T47D (cell line): ENCODE results near the gene LTO1.
A peak's percentile ranks its signal among the peaks of the same experiment; 100 is the strongest.

Experiments
- DNase-seq, 2 experiments: peaks; one replicate each; pipeline versions ENCODE4 v3.0.0 to v3.0.0-alpha.2; 2011 to 2012; ENCODE audit warnings: low read depth in 1 of 2, low spot score in 1 of 2
- JUND ChIP-seq: IDR thresholded peaks from 2 replicates; pipeline ENCODE4 v1.6.1; 2012; ENCODE audit warnings: low read depth
- in situ Hi-C: cut with HindIII; loops from 2 replicates; pipeline ENCODE4 v1.10.0; 2016; ENCODE audit warnings: low sequenced_read_pairs, low pct_unique_long_range_greater_than_20kb

LTO1 gene

DNA sequence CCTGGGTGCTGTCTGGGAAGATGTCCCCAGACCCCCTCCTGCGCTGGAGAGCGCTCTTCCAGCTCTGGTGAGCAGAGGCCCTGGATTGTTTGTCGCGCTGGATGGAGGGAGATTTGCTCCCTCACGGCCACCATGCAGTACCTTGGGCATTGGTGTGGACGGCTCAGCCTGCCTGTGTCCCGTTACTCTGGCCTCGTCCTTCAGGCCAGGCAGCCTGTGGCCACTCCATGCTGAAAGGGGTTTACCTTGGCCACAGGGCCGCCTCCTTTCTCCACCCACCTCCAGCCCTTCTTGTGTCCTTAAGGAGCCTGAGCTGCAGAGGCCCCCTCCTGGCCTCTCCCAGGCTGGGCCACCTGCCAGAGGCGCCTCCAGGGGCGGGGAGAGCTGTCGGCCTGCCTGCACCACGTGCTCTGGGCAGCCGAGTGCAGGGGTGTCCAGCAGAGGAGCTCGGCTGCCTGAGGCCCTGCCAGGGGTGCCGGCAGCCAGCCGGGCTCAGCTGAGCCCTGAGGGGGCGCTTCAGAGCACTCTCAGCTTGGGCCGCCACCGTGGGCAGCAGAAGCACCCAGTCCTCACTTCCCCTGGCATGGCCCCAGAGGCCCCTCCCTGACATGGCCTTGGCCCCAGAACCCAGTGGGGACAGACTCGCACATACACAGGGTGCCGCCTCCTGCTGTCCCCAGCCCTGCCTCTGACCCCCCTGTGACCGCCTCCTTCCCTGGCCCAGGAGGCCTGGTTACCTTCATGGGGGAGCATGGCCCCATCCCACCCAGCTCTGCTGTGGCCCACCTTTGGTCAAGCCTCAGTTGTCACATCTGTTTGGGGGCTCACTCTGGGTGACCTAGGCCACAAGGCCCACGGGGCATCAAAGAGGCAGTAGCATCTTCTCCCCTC is 30.8 kb downstream of the LTO1 start:
- peak in 1 of 2 experiments; percentile 88 for DNase-seq
- no peak for TF ChIP-seq JUND
- in situ Hi-C loops = no loop called here

- peak in 1 of 2 experiments; percentile 62 for DNase-seq
- TF ChIP-seq JUND = no peak
- in situ Hi-C loops = no loop called here
Observed at GRCh38 chr11:69643646-69644045, 31.5 kb downstream of the LTO1 start.

- TF ChIP-seq JUND = no peak
- peak; percentile 80 to 88 for DNase-seq
- in situ Hi-C loops = no loop called here
Observed at GRCh38 chr11:69642913-69643632, 32.1 kb downstream of the LTO1 start.

GRCh38 chr11:69642549-69642912 is 32.6 kb downstream of the LTO1 start:
- in situ Hi-C loops = no loop called here
- TF ChIP-seq JUND = no peak
- DNase-seq = no peak

DNA sequence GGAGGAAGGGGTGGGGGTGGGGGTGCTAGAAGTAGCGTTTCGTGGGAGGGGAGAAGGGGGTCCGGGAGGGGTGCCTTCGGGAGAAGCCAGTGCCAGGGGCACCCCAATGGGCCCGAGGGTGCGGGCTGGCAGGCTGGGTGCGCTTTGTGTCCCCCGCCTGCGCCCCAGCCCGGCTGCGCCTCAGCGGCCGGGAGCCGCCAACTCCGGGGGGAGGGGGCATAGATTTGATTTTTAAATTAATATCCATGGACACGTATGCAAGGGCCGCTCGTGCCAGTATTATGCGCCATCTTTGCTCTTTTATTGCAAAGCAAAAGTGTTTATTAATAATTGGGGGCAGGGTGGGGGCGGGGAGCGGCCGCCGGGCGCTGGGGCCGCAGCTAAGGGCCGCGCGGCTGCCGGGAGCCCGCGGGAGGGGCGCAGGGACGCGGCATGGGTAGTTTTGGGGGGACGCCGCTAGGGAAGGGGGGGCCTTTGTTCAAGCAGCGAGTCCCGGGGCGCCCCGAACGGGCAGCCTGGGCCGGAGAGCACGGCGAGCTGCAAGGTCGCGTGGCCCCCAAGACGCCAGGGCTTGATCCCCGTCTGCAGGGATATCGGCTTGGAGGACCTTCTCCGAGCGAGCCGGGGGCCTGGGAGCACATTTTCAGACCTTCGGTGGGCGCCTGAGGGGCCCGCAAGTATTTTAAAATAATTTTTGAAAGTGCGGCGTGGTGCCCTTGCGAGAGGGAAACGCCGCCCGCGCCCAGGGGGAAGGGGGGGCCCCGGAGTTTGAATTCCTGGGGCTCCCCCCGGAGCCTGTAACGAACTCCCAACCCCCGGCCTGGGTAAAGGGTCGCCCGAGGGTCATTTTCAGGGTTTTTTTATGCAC is 33.2 kb downstream of the LTO1 start:
- peak in 1 of 2 experiments; percentile 39 for DNase-seq
- in situ Hi-C loops = no loop called here
- no peak for TF ChIP-seq JUND

- peak; percentile 89 to 97 for DNase-seq
- TF ChIP-seq JUND = no peak
- in situ Hi-C loops = no loop called here
Observed at GRCh38 chr11:69640995-69641581, 34.1 kb downstream of the LTO1 start, which contains the start of gene CCND1. TSS of gene CCND1 (plus strand) at chr11:69641156. CDS start at chr11:69641314, 158 bp downstream.

DNA sequence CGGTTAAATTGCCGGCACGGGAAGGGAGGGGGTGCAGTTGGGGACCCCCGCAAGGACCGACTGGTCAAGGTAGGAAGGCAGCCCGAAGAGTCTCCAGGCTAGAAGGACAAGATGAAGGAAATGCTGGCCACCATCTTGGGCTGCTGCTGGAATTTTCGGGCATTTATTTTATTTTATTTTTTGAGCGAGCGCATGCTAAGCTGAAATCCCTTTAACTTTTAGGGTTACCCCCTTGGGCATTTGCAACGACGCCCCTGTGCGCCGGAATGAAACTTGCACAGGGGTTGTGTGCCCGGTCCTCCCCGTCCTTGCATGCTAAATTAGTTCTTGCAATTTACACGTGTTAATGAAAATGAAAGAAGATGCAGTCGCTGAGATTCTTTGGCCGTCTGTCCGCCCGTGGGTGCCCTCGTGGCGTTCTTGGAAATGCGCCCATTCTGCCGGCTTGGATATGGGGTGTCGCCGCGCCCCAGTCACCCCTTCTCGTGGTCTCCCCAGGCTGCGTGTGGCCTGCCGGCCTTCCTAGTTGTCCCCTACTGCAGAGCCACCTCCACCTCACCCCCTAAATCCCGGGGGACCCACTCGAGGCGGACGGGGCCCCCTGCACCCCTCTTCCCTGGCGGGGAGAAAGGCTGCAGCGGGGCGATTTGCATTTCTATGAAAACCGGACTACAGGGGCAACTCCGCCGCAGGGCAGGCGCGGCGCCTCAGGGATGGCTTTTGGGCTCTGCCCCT is 34.7 kb downstream of the LTO1 start:
- peak in 1 of 2 experiments; percentile 71 for DNase-seq
- TF ChIP-seq JUND = no peak
- in situ Hi-C loops = no loop called here

- in situ Hi-C loops = no loop called here
- no peak for TF ChIP-seq JUND
- no peak for DNase-seq
Observed at GRCh38 chr11:69639831-69640230, 35.3 kb downstream of the LTO1 start.

- peak; percentile 98 to 99 for DNase-seq
- TF ChIP-seq JUND = no peak
- in situ Hi-C loops = no loop called here
Observed at GRCh38 chr11:69638941-69639681, 36.0 kb downstream of the LTO1 start.

- DNase-seq = peak; percentile 80 to 90
- TF ChIP-seq JUND = no peak
- in situ Hi-C loops = no loop called here
Observed at GRCh38 chr11:69637941-69638871, 36.9 kb downstream of the LTO1 start.
